HepG2 (cell line): ENCODE measurements around the gene ADGRB3. TPM values are rescaled to one million over a fixed set of nuclear protein-coding genes. Genes with fewer than 3 reads are reported as not detected.

Source experiments
- ATAC-seq: fragments of 200-7000 bp; cut with Tn5 transposase; 3 replicates; pipeline ENCODE4 v1.9.1; 2020; ENCODE audit warnings: mild to moderate bottlenecking, moderate library complexity
- BruUV-seq: library from RNA; stranded (reverse); fragments of 400-500 nt; replicated peaks from 2 replicates; lab custom pipeline; 2021; lab: Mats Ljungman, UMichigan
- CTCF ChIA-PET: fragments of 300-600 bp; formaldehyde crosslinking; extraction: SDS; loops from one replicate; lab custom pipeline; 2021; ENCODE audit warnings: low total read pairs, inconsistent platforms, low intra/inter-chr PET ratio; lab: Yijun Ruan, JAX
- POLR2A ChIA-PET: fragments of 350-600 bp; sonication (Branson Sonifier 250); formaldehyde crosslinking; loops from one replicate; lab custom pipeline; 2020; ENCODE audit warnings: antibody characterized with exemption, inconsistent platforms; lab: Yijun Ruan, JAX
- DNase-seq: peaks from one replicate; pipeline ENCODE4 v3.0.0-alpha.2; 2015; ENCODE audit warnings: low spot score
- FAIRE-seq: peaks from 3 replicates; lab custom pipeline; 2011; peaks lifted over from hg19 to GRCh38; lab: Jason Lieb, UNC
- H2AFZ ChIP-seq: one replicate; pipeline ENCODE4 v1.6.1; 2011; ENCODE audit warnings: low read length, inconsistent platforms
- H3K27ac ChIP-seq: fragments of 300-600 bp; 3 replicates; pipeline ENCODE4 v1.8.0; 2011; ENCODE audit warnings: mixed run types, mild to moderate bottlenecking, mixed read lengths, low read length, inconsistent platforms; ENCODE audit not compliant: insufficient read depth; ENCODE audit errors: extremely low read length
- H3K27me3 ChIP-seq, 2 experiments: fragments of 200-600 bp in 1 of 2; 2 replicates in 1 of 2; 3 replicates in 1 of 2; pipeline versions ENCODE4 v1.6.0 to v1.8.0; 2011; ENCODE audit warnings: low read length in 2 of 2, mild to moderate bottlenecking in 2 of 2, moderate library complexity in 2 of 2, inconsistent platforms in 1 of 2; ENCODE audit not compliant: insufficient read depth in 2 of 2, control insufficient read depth in 1 of 2
- H3K36me3 ChIP-seq, 2 experiments: fragments of 200-600 bp in 1 of 2; replicated peaks in 1 of 2; 2 replicates in 1 of 2; 3 replicates in 1 of 2; pipeline versions ENCODE4 v1.5.1 to v1.8.0; 2011; ENCODE audit warnings: low read length in 2 of 2, inconsistent platforms in 1 of 2; ENCODE audit not compliant: insufficient read depth in 2 of 2, control insufficient read depth in 1 of 2
- H3K4me1 ChIP-seq: 2 replicates; pipeline ENCODE4 v1.5.1; 2012; ENCODE audit warnings: low read length, inconsistent platforms; ENCODE audit not compliant: insufficient read depth
- H3K4me2 ChIP-seq: 2 replicates; pipeline ENCODE4 v1.6.0; 2011; ENCODE audit warnings: low read depth, low read length, inconsistent platforms
- H3K4me3 ChIP-seq, 3 experiments: fragments of 200-600 bp in 1 of 3; sonication (generic), shearing (Covaris generic) in 1 of 3; replicated peaks in 1 of 3; 2 replicates each; pipeline ENCODE4 v1.5.1; 2011 to 2016; ENCODE audit warnings: low read length in 3 of 3, inconsistent platforms in 2 of 3, low read depth in 2 of 3, mild to moderate bottlenecking in 2 of 3, control low read depth in 1 of 3, mixed read lengths in 1 of 3; ENCODE audit not compliant: insufficient read depth in 1 of 3
- H3K79me2 ChIP-seq: one replicate; pipeline ENCODE4 v1.6.1; 2011; ENCODE audit warnings: low read length, inconsistent platforms; ENCODE audit not compliant: insufficient read depth
- H3K9ac ChIP-seq: 2 replicates; pipeline ENCODE4 v1.6.0; 2011; ENCODE audit warnings: mild to moderate bottlenecking, low read depth, low read length, inconsistent platforms; ENCODE audit not compliant: insufficient read depth
- H3K9me3 ChIP-seq: 2 replicates; pipeline ENCODE4 v1.5.1; 2012; ENCODE audit warnings: mild to moderate bottlenecking, low read length
- H4K20me1 ChIP-seq: 2 replicates; pipeline ENCODE4 v1.6.0; 2011; ENCODE audit warnings: inconsistent platforms, mild to moderate bottlenecking, low read length, moderate library complexity; ENCODE audit not compliant: insufficient read depth
- ARNT2 ChIP-seq: sonication (generic); formaldehyde crosslinking; IDR thresholded peaks from 2 replicates; pipeline ENCODE4 v1.8.0; 2022; ENCODE audit warnings: mild to moderate bottlenecking, low read depth, missing genetic modification reagents, moderate library complexity
- CCAR2 ChIP-seq: fragments of 200-400 bp; formaldehyde crosslinking; optimal IDR thresholded peaks from 2 replicates; pipeline ENCODE3; 2018; ENCODE audit warnings: low read depth, mild to moderate bottlenecking, low read length, moderate library complexity
- CHCHD3 ChIP-seq: sonication (generic); formaldehyde crosslinking; IDR thresholded peaks from 2 replicates; pipeline ENCODE4 v1.8.0; 2022; ENCODE audit warnings: mild to moderate bottlenecking, missing genetic modification reagents, moderate library complexity
- GATAD1 ChIP-seq: IDR thresholded peaks from 2 replicates; pipeline ENCODE4 v1.6.1; 2016; ENCODE audit warnings: missing genetic modification reagents, missing compliant biosample characterization
- HOMEZ ChIP-seq: IDR thresholded peaks from 2 replicates; pipeline ENCODE4 v1.6.1; 2016; ENCODE audit warnings: low read depth
- HOXA7 ChIP-seq: sonication (generic); formaldehyde crosslinking; IDR thresholded peaks from 2 replicates; pipeline ENCODE4 v1.8.1; 2022; ENCODE audit warnings: mild to moderate bottlenecking, missing genetic modification reagents, moderate library complexity
- NCOA1 ChIP-seq: sonication (generic); formaldehyde crosslinking; IDR thresholded peaks from 2 replicates; pipeline ENCODE4 v1.9.0; 2021; ENCODE audit warnings: missing genetic modification reagents
- NKX3-1 ChIP-seq: sonication (generic); formaldehyde crosslinking; IDR thresholded peaks from 2 replicates; pipeline ENCODE4 v1.5.0; 2020; ENCODE audit warnings: missing genetic modification reagents
- RFXAP ChIP-seq: sonication (generic); formaldehyde crosslinking; IDR thresholded peaks from 2 replicates; pipeline ENCODE4 v1.4.0; 2020; ENCODE audit warnings: missing genetic modification reagents, borderline replicate concordance
- SCMH1 ChIP-seq: sonication (generic); formaldehyde crosslinking; IDR thresholded peaks from 2 replicates; pipeline ENCODE4 v1.9.0; 2021; ENCODE audit warnings: missing genetic modification reagents, mild to moderate bottlenecking, borderline replicate concordance
- SSRP1 ChIP-seq: IDR thresholded peaks from 2 replicates; pipeline ENCODE4 v1.6.1; 2016; ENCODE audit warnings: control low read depth
- ZC3H4 ChIP-seq: sonication (generic); formaldehyde crosslinking; IDR thresholded peaks from 2 replicates; pipeline ENCODE4 v1.4.0; 2020; ENCODE audit warnings: missing genetic modification reagents, borderline replicate concordance
- ZFAT ChIP-seq: sonication (generic); formaldehyde crosslinking; conservative IDR thresholded peaks from 2 replicates; pipeline ENCODE4 v1.8.1; 2023; ENCODE audit warnings: missing genetic modification reagents, inconsistent platforms
- ZFP62 ChIP-seq: sonication (generic); formaldehyde crosslinking; IDR thresholded peaks from 2 replicates; pipeline ENCODE4 v1.4.0; 2020; ENCODE audit warnings: missing genetic modification reagents
- ZNF335 ChIP-seq: sonication (generic); formaldehyde crosslinking; IDR thresholded peaks from 2 replicates; pipeline ENCODE4 v1.4.0; 2020; ENCODE audit warnings: missing genetic modification reagents
- ZNF816 ChIP-seq: sonication (generic); formaldehyde crosslinking; IDR thresholded peaks from 2 replicates; pipeline ENCODE4 v1.8.0; 2022; ENCODE audit warnings: missing genetic modification reagents, mild to moderate bottlenecking, borderline replicate concordance
- ZSCAN9 ChIP-seq: IDR thresholded peaks from 2 replicates; pipeline ENCODE4 v1.6.1; 2016; ENCODE audit warnings: borderline replicate concordance
- WGBS: methylation state at CpG from one replicate; pipeline ENCODE4 v1.1.6; 2017; ENCODE audit warnings: low lambda C conversion rate; 5-methylcytosine and 5-hydroxymethylcytosine counted together
- in situ Hi-C: cut with HindIII; loops from 2 replicates; pipeline ENCODE4 v1.10.0; 2017; ENCODE audit warnings: low pct_unique_long_range_greater_than_20kb; ENCODE audit not compliant: extremely low pct_ligation_motif_present
- intact Hi-C: fragments of 100-400 bp; cut with micrococcal nuclease; formaldehyde crosslinking; loops from one replicate; pipeline ENCODE4 v1.10.0; 2022; ENCODE audit not compliant: unreplicated experiment
- polyA plus RNA-seq, 8 experiments: library from polyadenylated mRNA; depleted of rRNA in 3 of 8; stranded (reverse) in 7 of 8; unstranded in 1 of 8; fragments of >200 nt; fragmentation: Illumina TruSeq in 4 of 8; extraction: Trizol in 4 of 8; gene quantifications; 2 replicates each; pipeline versions ENCODE4 v1.2.1 to v1.2.3, GENCODE V29; 2011 to 2016; ENCODE audit warnings: low read depth in 4 of 8, missing spikeins in 1 of 8, mixed read lengths in 1 of 8; ENCODE audit not compliant: insufficient read depth in 1 of 8
- total RNA-seq, 5 experiments: library from RNA; depleted of rRNA; stranded (reverse); fragments of >200 nt; fragmentation: Illumina TruSeq; extraction: Trizol; gene quantifications; 2 replicates each; pipeline ENCODE4 v1.2.3, GENCODE V29; 2016; ENCODE audit warnings: low read depth in 1 of 5
- TF ChIP-seq, protein P1 (sequence below): IDR thresholded peaks from 2 replicates; pipeline ENCODE4 v1.6.1; 2016; ENCODE audit warnings: mild to moderate bottlenecking

The ADGRB3 gene
- total and polyA plus RNA-seq, 2 of the 13 experiments (the other 11 are each of a cell fraction or from before 2014, with no cell fraction given) = not detected

DNA sequence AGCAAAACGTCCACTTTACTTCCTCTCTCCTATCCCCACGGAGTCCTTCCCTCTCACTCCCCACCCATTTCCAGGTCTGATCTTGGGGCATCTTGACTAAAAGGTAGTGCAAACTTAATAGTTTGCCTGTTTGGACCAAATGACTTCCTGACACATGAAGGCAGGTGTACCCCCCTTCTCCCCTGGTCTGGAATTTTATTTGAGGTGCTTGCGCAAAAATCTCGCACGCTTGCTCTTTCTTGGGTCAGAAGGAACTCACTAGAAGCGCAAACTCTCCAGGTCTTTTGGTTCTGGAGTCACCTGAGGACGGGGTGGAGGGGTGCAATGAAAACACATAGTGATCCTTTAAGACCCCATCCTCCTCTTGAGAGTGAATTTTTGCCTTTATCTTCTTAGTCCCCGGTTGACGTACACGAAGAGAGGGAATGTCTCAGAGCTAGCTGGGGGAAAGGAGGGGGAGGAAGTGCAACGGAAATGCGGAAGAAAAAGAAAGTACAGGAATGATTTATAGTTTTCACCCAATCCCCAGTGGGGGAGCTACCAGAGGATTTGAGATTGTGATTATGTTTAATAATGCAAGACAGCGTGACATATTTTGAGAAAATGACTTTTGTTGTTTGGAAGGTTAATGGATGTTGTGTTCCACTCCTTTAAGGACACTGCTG is 4.9 kb downstream of the ADGRB3 start:
- ATAC-seq = no peak
- H3K4me1 ChIP-seq = peaks cover 6% of the 10 kb centered on the region; the same call in 1 of the 2 replicates
- CTCF ChIA-PET = no interaction called here
- TF ChIP-seq ZFP62 (CRISPR knock-in tag) (no peak), CHCHD3 (CRISPR knock-in tag) (no peak)
- no peak overlapping the region for H2AFZ ChIP-seq
- H3K9ac ChIP-seq = no peak overlapping the region
- no peak for FAIRE-seq
- 25% methylated on average over 13 of the region's 13 CpGs for WGBS
- in situ Hi-C loops = loop anchor here (25.0 kb wide), 2 partner anchors 322 to 1472 kb away; no protein-coding TSS in a partner anchor
- DNase-seq = no peak
- no peak overlapping the region for H3K27ac ChIP-seq
- no TSS peak for BruUV-seq
- no peaks in the 10 kb centered on the region for H4K20me1 ChIP-seq
- no peak overlapping the region for H3K4me2 ChIP-seq
- POLR2A ChIA-PET = no interaction called here
- H3K9me3 ChIP-seq = no peaks in the 10 kb centered on the region
- no peak overlapping the region for H3K4me3 ChIP-seq
- intact Hi-C loops = loop anchor here (2.0 to 5.0 kb wide), 3 partner anchors 329 to 1467 kb away; no protein-coding TSS in a partner anchor
- H3K36me3 ChIP-seq = no peaks in the 10 kb centered on the region
- no peaks in the 10 kb centered on the region for H3K79me2 ChIP-seq
- H3K27me3 ChIP-seq = peaks cover 0 to 6% of the 10 kb centered on the region in 2 experiments; a peak in 1 of 5 replicates

GRCh38 chr6:68640491-68640835 is 5.4 kb downstream of the ADGRB3 start:
- CTCF ChIA-PET = no interaction called here
- no peak for FAIRE-seq
- H4K20me1 ChIP-seq = no peaks in the 10 kb centered on the region
- H3K27ac ChIP-seq = no peak overlapping the region
- no peak for DNase-seq
- in situ Hi-C loops (loop anchor here (25.0 kb wide), 2 partner anchors 322 to 1472 kb away; no protein-coding TSS in a partner anchor), intact Hi-C loops (no loop called here)
- peaks cover 4% of the 10 kb centered on the region; the same call in 1 of the 2 replicates for H3K4me1 ChIP-seq
- no peak for ATAC-seq
- H2AFZ ChIP-seq = no peak overlapping the region
- no peak overlapping the region for H3K9ac ChIP-seq
- no peak overlapping the region for H3K4me2 ChIP-seq
- no peaks in the 10 kb centered on the region for H3K79me2 ChIP-seq
- 3% methylated on average over 3 of the region's 3 CpGs for WGBS
- peaks cover 0 to 5% of the 10 kb centered on the region in 2 experiments; a peak in 1 of 5 replicates for H3K27me3 ChIP-seq
- H3K9me3 ChIP-seq = no peaks in the 10 kb centered on the region
- POLR2A ChIA-PET = no interaction called here
- BruUV-seq = no TSS peak
- H3K4me3 ChIP-seq = no peak overlapping the region
- no peaks in the 10 kb centered on the region for H3K36me3 ChIP-seq
- TF ChIP-seq ZNF335 (CRISPR knock-in tag) (no peak), HOXA7 (CRISPR knock-in tag) (no peak), HOMEZ (CRISPR knock-in tag) (no peak), ZSCAN9 (CRISPR knock-in tag) (no peak), ZNF816 (CRISPR knock-in tag) (no peak), NCOA1 (CRISPR knock-in tag) (no peak), GATAD1 (CRISPR knock-in tag) (no peak), ZC3H4 (CRISPR knock-in tag) (no peak), SSRP1 (no peak), RFXAP (CRISPR knock-in tag) (no peak), CCAR2 (no peak), ZFAT (no peak), ARNT2 (CRISPR knock-in tag) (no peak), SCMH1 (no peak), NKX3-1 (CRISPR knock-in tag) (no peak)
- TF ChIP-seq, protein P1, sequence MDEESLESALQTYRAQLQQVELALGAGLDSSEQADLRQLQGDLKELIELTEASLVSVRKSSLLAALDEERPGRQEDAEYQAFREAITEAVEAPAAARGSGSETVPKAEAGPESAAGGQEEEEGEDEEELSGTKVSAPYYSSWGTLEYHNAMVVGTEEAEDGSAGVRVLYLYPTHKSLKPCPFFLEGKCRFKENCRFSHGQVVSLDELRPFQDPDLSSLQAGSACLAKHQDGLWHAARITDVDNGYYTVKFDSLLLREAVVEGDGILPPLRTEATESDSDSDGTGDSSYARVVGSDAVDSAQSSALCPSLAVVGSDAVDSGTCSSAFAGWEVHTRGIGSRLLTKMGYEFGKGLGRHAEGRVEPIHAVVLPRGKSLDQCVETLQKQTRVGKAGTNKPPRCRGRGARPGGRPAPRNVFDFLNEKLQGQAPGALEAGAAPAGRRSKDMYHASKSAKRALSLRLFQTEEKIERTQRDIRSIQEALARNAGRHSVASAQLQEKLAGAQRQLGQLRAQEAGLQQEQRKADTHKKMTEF (CRISPR knock-in tag) = no peak
